Kidney epithelial cell (primary cell): ENCODE results near the gene B3GNT4. TPM values are rescaled to one million over a fixed set of nuclear protein-coding genes. Genes with fewer than 3 reads are reported as not detected.
"Not testable (repeated sequence)": the region's sequence is repeated elsewhere in the genome, so short reads cannot be mapped to it uniquely, and the experiment has no call there.

Source experiments
- DNase-seq: peaks from one replicate; pipeline ENCODE4 v3.0.0-alpha.2; 2010; ENCODE audit warnings: low read depth
- H3K27me3 ChIP-seq: 2 replicates; pipeline ENCODE4 v1.6.0; 2011; ENCODE audit warnings: low read length; ENCODE audit not compliant: control insufficient read depth, insufficient read depth
- H3K36me3 ChIP-seq: 2 replicates; pipeline ENCODE4 v1.5.1; 2011; ENCODE audit warnings: low read length; ENCODE audit not compliant: control insufficient read depth, insufficient read depth
- H3K4me3 ChIP-seq: 2 replicates; pipeline ENCODE4 v1.5.1; 2011; ENCODE audit warnings: low read depth, mild to moderate bottlenecking, control low read depth, low read length
- total RNA-seq: library from RNA; depleted of rRNA; stranded (reverse); fragments of >200 nt; gene quantifications from 2 replicates; pipeline ENCODE4 v1.2.3, GENCODE V29; 2015
- TF ChIP-seq, protein P1 (sequence below): IDR thresholded peaks from 2 replicates; pipeline ENCODE4 v1.5.1; 2011; ENCODE audit warnings: mild to moderate bottlenecking, moderate library complexity, low read length, control low read depth, inconsistent platforms; ENCODE audit not compliant: insufficient read depth, poor library complexity, severe bottlenecking

B3GNT4 gene
- total RNA-seq, 1 donor from 2014 or later, result 0.75 TPM

- Histone ChIP-seq H3K27me3 (peaks cover 11% of the 10 kb centered on the region), H3K4me3 (no peak overlapping the region), H3K36me3 (no peaks in the 10 kb centered on the region)
- no peak for DNase-seq
- TF ChIP-seq, protein P1, sequence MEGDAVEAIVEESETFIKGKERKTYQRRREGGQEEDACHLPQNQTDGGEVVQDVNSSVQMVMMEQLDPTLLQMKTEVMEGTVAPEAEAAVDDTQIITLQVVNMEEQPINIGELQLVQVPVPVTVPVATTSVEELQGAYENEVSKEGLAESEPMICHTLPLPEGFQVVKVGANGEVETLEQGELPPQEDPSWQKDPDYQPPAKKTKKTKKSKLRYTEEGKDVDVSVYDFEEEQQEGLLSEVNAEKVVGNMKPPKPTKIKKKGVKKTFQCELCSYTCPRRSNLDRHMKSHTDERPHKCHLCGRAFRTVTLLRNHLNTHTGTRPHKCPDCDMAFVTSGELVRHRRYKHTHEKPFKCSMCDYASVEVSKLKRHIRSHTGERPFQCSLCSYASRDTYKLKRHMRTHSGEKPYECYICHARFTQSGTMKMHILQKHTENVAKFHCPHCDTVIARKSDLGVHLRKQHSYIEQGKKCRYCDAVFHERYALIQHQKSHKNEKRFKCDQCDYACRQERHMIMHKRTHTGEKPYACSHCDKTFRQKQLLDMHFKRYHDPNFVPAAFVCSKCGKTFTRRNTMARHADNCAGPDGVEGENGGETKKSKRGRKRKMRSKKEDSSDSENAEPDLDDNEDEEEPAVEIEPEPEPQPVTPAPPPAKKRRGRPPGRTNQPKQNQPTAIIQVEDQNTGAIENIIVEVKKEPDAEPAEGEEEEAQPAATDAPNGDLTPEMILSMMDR, result no peak
Observed at GRCh38 chr12:122199484-122200355, 3.8 kb upstream of the B3GNT4 start.

GRCh38 chr12:122200541-122201175, 2.9 kb upstream of the B3GNT4 start:
- H3K27me3 ChIP-seq, result peaks cover 20% of the 10 kb centered on the region
- TF ChIP-seq, protein P1, result peak; percentile 9
- no peaks in the 10 kb centered on the region for H3K36me3 ChIP-seq
- H3K4me3 ChIP-seq, result no peak overlapping the region
- DNase-seq, result no peak

DNA sequence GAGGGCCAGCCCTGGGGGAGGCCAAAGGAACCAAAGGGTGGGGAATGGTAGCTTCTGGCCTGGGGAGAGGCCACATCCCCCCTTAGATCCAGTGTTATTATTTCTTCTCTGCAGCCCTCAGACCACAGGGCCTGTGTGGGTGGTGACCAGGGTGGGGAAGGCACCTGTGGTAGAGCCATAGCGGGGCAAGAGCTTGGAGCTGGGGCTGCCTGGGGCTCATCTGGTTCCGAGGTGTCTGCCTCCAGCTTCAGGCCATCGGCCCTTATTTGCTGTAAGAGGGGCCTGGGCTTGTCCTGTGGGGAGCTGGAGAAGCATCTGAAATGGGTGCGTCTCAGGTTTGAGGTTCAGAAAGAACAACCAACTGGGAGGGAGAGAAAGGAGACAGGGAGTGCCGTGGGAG, 2.1 kb upstream of the B3GNT4 start:
- TF ChIP-seq, protein P1, result no peak
- Histone ChIP-seq H3K4me3 (no peak overlapping the region), H3K27me3 (peaks cover 27% of the 10 kb centered on the region), H3K36me3 (no peaks in the 10 kb centered on the region)
- no peak for DNase-seq

GRCh38 chr12:122202017-122202416, 1.5 kb upstream of the B3GNT4 start:
- no peak for DNase-seq
- peaks cover 27% of the 10 kb centered on the region for H3K27me3 ChIP-seq
- TF ChIP-seq, protein P1, result no peak
- H3K4me3 ChIP-seq, result no peak overlapping the region
- no peaks in the 10 kb centered on the region for H3K36me3 ChIP-seq

DNA sequence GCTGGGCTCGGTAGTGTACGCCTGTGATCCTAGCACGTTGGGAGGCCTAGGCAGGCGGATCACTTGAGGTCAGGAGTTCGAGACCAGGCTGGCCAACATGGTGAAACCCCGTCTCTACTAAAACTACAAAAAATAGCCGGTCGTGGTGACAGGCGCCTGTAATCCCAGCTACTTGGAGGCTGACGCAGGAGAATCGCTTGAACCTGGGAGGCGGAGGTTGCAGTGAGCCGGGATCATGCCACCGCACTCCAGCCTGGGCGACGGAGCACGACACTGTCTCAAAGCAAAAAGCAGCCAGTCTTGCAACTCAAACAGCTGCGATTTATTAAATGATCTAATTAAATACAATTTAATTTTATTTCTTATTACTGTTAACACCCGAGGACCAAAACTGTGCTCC, 698 bp upstream of the B3GNT4 start:
- H3K36me3 ChIP-seq, DNase-seq: not testable (repeated sequence)
- H3K27me3 ChIP-seq, result peaks cover 27% of the 10 kb centered on the region
- peak overlapping the region; percentile 21 for H3K4me3 ChIP-seq

GRCh38 chr12:122204167-122205052, 901 bp downstream of the B3GNT4 start:
- TF ChIP-seq, protein P1, result no peak
- Histone ChIP-seq H3K36me3 (no peaks in the 10 kb centered on the region), H3K4me3 (peak overlapping the region; percentile 21), H3K27me3 (peaks cover 27% of the 10 kb centered on the region)
- no peak for DNase-seq
